ENCODE data around the gene DLX4.

DLX4 gene

DNA sequence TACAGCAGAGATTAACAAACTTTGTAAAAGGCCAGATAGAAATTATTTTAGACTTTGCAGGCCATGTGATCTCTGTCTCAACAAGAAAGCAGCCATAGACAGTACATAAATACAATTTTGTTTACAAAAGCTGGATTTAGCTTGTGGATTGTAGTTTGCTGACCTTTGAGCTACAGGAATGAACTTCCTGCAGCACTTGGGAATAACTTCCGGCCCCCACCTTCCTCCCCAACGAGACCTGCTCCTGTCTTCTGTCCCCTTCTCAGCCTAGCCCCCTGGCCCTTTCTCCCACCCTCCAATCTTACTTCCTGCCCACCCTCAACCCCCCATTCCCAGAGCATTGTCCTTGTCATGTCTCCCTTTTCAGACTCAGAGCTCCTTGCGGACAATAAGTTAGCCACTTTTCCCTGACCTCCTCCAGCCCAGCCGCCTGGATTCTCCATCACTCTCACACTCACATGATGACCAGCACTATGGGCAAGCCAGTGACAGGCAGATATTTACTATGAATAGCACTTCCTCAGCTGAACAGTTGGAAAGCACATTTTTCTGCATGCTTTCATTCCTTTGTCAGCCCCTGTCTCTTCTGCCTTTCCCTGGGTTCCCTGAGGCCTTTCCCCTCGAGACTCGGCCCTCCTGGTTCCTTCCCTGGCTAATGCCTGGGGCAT is 53.6 kb downstream of the DLX4 start:
- no peaks in the 10 kb centered on the region for H3K4me1 ChIP-seq
- H3K36me3 ChIP-seq (ENCODE audit: control insufficient read depth, insufficient read depth, low read length), result no peaks in the 10 kb centered on the region
- no peak overlapping the region for H3K9ac ChIP-seq
- H3K27me3 ChIP-seq (ENCODE audit: control insufficient read depth, insufficient read depth, low read length), result no peaks in the 10 kb centered on the region
- H3K9me3 ChIP-seq (ENCODE audit: control insufficient read depth, low read length), result no peaks in the 10 kb centered on the region
- peaks cover 2% of the 10 kb centered on the region for H3K79me2 ChIP-seq
- H2AFZ ChIP-seq, result no peak overlapping the region
- no peak overlapping the region for H3K4me2 ChIP-seq (ENCODE audit: low read length)
- no peak overlapping the region for H3K4me3 ChIP-seq (ENCODE audit: low read depth, low read length)
- H3K27ac ChIP-seq, result no peak overlapping the region
- TF ChIP-seq CTCF (IDR thresholded peaks at IDR 0.05), result no peak

- Histone ChIP-seq H3K36me3 (ENCODE audit: control insufficient read depth, insufficient read depth, low read length) (no peaks in the 10 kb centered on the region), H3K4me2 (ENCODE audit: low read length) (no peak overlapping the region), H3K27me3 (ENCODE audit: control insufficient read depth, insufficient read depth, low read length) (no peaks in the 10 kb centered on the region), H3K27ac (no peak overlapping the region), H3K4me1 (no peaks in the 10 kb centered on the region), H3K9me3 (ENCODE audit: control insufficient read depth, low read length) (no peaks in the 10 kb centered on the region), H2AFZ (no peak overlapping the region), H3K9ac (no peak overlapping the region), H3K4me3 (ENCODE audit: low read depth, low read length) (no peak overlapping the region), H3K79me2 (peaks cover 2% of the 10 kb centered on the region)
- TF ChIP-seq CTCF (IDR thresholded peaks at IDR 0.05), result no peak
These were observed 54.5 kb downstream of the DLX4 start for GRCh38 chr17:50023520-50023919.
